A549 (cell line): Measurements from ENCODE around the gene GRIN2B. TPM values are rescaled to one million over a fixed set of nuclear protein-coding genes. Genes with fewer than 3 reads are reported as not detected.

Experiments used
- ATAC-seq, 2 experiments: fragments of 200-7000 bp in 1 of 2; fragments of >200 bp in 1 of 2; cut with Nextera tagmentation in 1 of 2; cut with Tn5 transposase in 1 of 2; 3 replicates each; pipeline versions ENCODE4 v1.8.0 to v1.9.1; 2018 to 2020; ENCODE audit warnings: mild to moderate bottlenecking in 1 of 2, moderate library complexity in 1 of 2
- CTCF ChIA-PET: fragments of 300-600 bp; sonication (Branson Sonifier 250); formaldehyde crosslinking; extraction: SDS; loops from one replicate; lab custom pipeline; 2021; ENCODE audit warnings: antibody characterized with exemption, inconsistent platforms; lab: Yijun Ruan, JAX
- POLR2A ChIA-PET: fragments of 350-600 bp; formaldehyde crosslinking; extraction: SDS; loops from one replicate; lab custom pipeline; 2021; ENCODE audit warnings: antibody characterized with exemption, inconsistent platforms; lab: Yijun Ruan, JAX
- DNase-seq, 2 experiments: peaks; one replicate each; pipeline versions ENCODE4 v3.0.0 to v3.0.0-alpha.2; 2011 to 2016; ENCODE audit warnings: low read depth in 1 of 2, low spot score in 1 of 2
- FAIRE-seq: peaks from 2 replicates; lab custom pipeline; 2011; peaks lifted over from hg19 to GRCh38; lab: Jason Lieb, UNC
- H3K27ac ChIP-seq, 2 experiments: fragments of >200 bp; sonication (Bioruptor Twin); formaldehyde crosslinking; 3 replicates each; pipeline ENCODE4 v1.5.1; 2016 to 2017
- H3K4me1 ChIP-seq: fragments of >200 bp; sonication (Bioruptor Twin); formaldehyde crosslinking; 3 replicates; pipeline ENCODE4 v1.6.1; 2016
- H3K4me2 ChIP-seq: fragments of >200 bp; sonication (Bioruptor Twin); formaldehyde crosslinking; 3 replicates; pipeline ENCODE4 v1.6.1; 2016
- H3K4me3 ChIP-seq: fragments of >200 bp; sonication (Bioruptor Twin); formaldehyde crosslinking; 3 replicates; pipeline ENCODE4 v1.5.1; 2016
- H3K9me3 ChIP-seq: fragments of >200 bp; sonication (Bioruptor Twin); formaldehyde crosslinking; 3 replicates; pipeline ENCODE4 v1.6.1; 2016
- ATOH8 ChIP-seq: fragments of 250-450 bp; sonication (Bioruptor Pico); IDR thresholded peaks from 2 replicates; pipeline ENCODE4 v1.5.0; 2020; ENCODE audit warnings: low read depth, mild to moderate bottlenecking, moderate library complexity
- BCL3 ChIP-seq: fragments of >200 bp; sonication (Bioruptor Twin); formaldehyde crosslinking; IDR thresholded peaks from 3 replicates; pipeline ENCODE4 v1.6.1; 2016
- BHLHE40 ChIP-seq: IDR thresholded peaks from 2 replicates; pipeline ENCODE4 v1.6.1; 2012; ENCODE audit warnings: low read depth, low read length, inconsistent platforms
- CHD2 ChIP-seq: fragments of 150-350 bp; IDR thresholded peaks from 2 replicates; pipeline ENCODE4 v1.6.1; 2014; ENCODE audit warnings: low read length; ENCODE audit not compliant: partially characterized antibody
- E2F6 ChIP-seq: IDR thresholded peaks from 2 replicates; pipeline ENCODE4 v1.6.1; 2012; ENCODE audit warnings: low read depth, borderline replicate concordance
- EHMT2 ChIP-seq: fragments of 200-600 bp; sonication (generic); IDR thresholded peaks from 2 replicates; pipeline ENCODE4 v1.6.1; 2016; ENCODE audit warnings: antibody characterized with exemption, low read depth, mild to moderate bottlenecking, moderate library complexity
- ELK1 ChIP-seq: fragments of 150-350 bp; IDR thresholded peaks from 2 replicates; pipeline ENCODE4 v1.6.1; 2014; ENCODE audit warnings: low read depth, mild to moderate bottlenecking, low read length
- FOXS1 ChIP-seq: fragments of 250-450 bp; sonication (Bioruptor Pico); IDR thresholded peaks from 2 replicates; pipeline ENCODE4 v1.5.0; 2020; ENCODE audit warnings: mild to moderate bottlenecking, moderate library complexity
- HES2 ChIP-seq: fragments of >200 bp; sonication (Bioruptor Twin); formaldehyde crosslinking; IDR thresholded peaks from 2 replicates; pipeline ENCODE4 v1.6.1; 2016
- HEYL ChIP-seq: fragments of 250-450 bp; sonication (Bioruptor Pico); IDR thresholded peaks from 2 replicates; pipeline ENCODE4 v1.8.0; 2021; ENCODE audit warnings: mild to moderate bottlenecking, moderate library complexity
- HMGXB4 ChIP-seq: fragments of 250-450 bp; sonication (Bioruptor Pico); IDR thresholded peaks from 2 replicates; pipeline ENCODE4 v1.5.0; 2021; ENCODE audit warnings: mild to moderate bottlenecking, moderate library complexity, borderline replicate concordance
- HOXB5 ChIP-seq: fragments of 250-450 bp; sonication (Bioruptor Pico); IDR thresholded peaks from 2 replicates; pipeline ENCODE4 v1.5.0; 2020; ENCODE audit warnings: mild to moderate bottlenecking, moderate library complexity
- JUN ChIP-seq, 2 experiments: fragments of >200 bp; sonication (Bioruptor Twin); formaldehyde crosslinking; IDR thresholded peaks; 2 replicates in 1 of 2; 3 replicates in 1 of 2; pipeline ENCODE4 v1.6.1; 2016 to 2017
- KDM1A ChIP-seq: fragments of 200-600 bp; sonication (generic); IDR thresholded peaks from 2 replicates; pipeline ENCODE4 v1.6.1; 2016; ENCODE audit warnings: low read depth, mild to moderate bottlenecking
- MAFK ChIP-seq: fragments of 450-650 bp; IDR thresholded peaks from 2 replicates; pipeline ENCODE4 v1.6.1; 2014; ENCODE audit not compliant: partially characterized antibody
- MAX ChIP-seq: IDR thresholded peaks from 2 replicates; pipeline ENCODE4 v1.6.1; 2012
- NFE2L2 ChIP-seq: fragments of 150-350 bp; conservative IDR thresholded peaks from 2 replicates; pipeline ENCODE4 v1.6.1; 2014; ENCODE audit warnings: low read length
- NR3C1 ChIP-seq: fragments of >200 bp; sonication (Bioruptor Twin); formaldehyde crosslinking; IDR thresholded peaks from 3 replicates; pipeline ENCODE4 v1.6.1; 2017
- PBX3 ChIP-seq: IDR thresholded peaks from 2 replicates; pipeline ENCODE4 v1.6.1; 2012
- RARB ChIP-seq: fragments of 250-450 bp; sonication (Bioruptor Pico); IDR thresholded peaks from 2 replicates; pipeline ENCODE4 v1.8.0; 2021; ENCODE audit warnings: mild to moderate bottlenecking, moderate library complexity
- REST ChIP-seq: fragments of 200-600 bp; sonication (generic); IDR thresholded peaks from 2 replicates; pipeline ENCODE4 v1.6.1; 2016; ENCODE audit warnings: antibody characterized with exemption, mild to moderate bottlenecking, moderate library complexity
- ZC3H11A ChIP-seq: fragments of 450-650 bp; IDR thresholded peaks from 2 replicates; pipeline ENCODE4 v1.6.1; 2014; ENCODE audit warnings: antibody characterized with exemption, mild to moderate bottlenecking
- ZFP36 ChIP-seq: fragments of 450-650 bp; IDR thresholded peaks from 2 replicates; pipeline ENCODE4 v1.6.1; 2014; ENCODE audit warnings: borderline replicate concordance; ENCODE audit not compliant: partially characterized antibody
- ZSCAN20 ChIP-seq: fragments of 250-450 bp; sonication (Bioruptor Pico); IDR thresholded peaks from 2 replicates; pipeline ENCODE4 v1.8.0; 2022; ENCODE audit warnings: mild to moderate bottlenecking, moderate library complexity
- WGBS: methylation state at CpG from one replicate; pipeline ENCODE4 v1.1.6; 2017; ENCODE audit errors: missing lambda C conversion rate; 5-methylcytosine and 5-hydroxymethylcytosine counted together
- polyA plus RNA-seq, 4 experiments: library from polyadenylated mRNA; depleted of rRNA in 3 of 4; stranded (reverse); fragments of >200 nt; fragmentation: RNase III in 1 of 4; extraction: RNeasy Plus Mini Kit Qiagen cat#74134 plus additional on column Dnase treatment in 1 of 4; gene quantifications; 2 replicates in 3 of 4; 3 replicates in 1 of 4; pipeline ENCODE4 v1.2.3, GENCODE V29; 2011 to 2017

The GRIN2B gene
- polyA plus RNA-seq, 2 of the 4 experiments (the other 2 are of a cell fraction) = 2.4 to 3.2 TPM

GRCh38 chr12:14018080-14018479 is 36.7 kb upstream of the GRIN2B start:
- Histone ChIP-seq H3K4me3 (no peak overlapping the region), H3K4me1 (no peaks in the 10 kb centered on the region), H3K9me3 (no peaks in the 10 kb centered on the region), H3K4me2 (no peak overlapping the region), H3K27ac (no peak overlapping the region)
- POLR2A ChIA-PET = no interaction called here
- FAIRE-seq (no peak), ATAC-seq (no peak), DNase-seq (no peak)
- 39% methylated on average over 2 of the region's 2 CpGs for WGBS
- CTCF ChIA-PET = interaction anchor here (1.4 kb wide), 1 partner anchor 12 kb away, joined by 3 read pairs; no protein-coding TSS in a partner anchor
- TF ChIP-seq RARB (CRISPR knock-in tag) (no peak), MAFK (peak; percentile 81)

- ATAC-seq (no peak), DNase-seq (no peak), FAIRE-seq (no peak)
- ChIA-PET POLR2A (no interaction called here), CTCF (no interaction called here)
- Histone ChIP-seq H3K4me3 (no peak overlapping the region), H3K9me3 (no peaks in the 10 kb centered on the region), H3K4me1 (no peaks in the 10 kb centered on the region), H3K27ac (no peak overlapping the region), H3K4me2 (no peak overlapping the region)
- WGBS = 43% methylated on average over 1 of the region's 1 CpG
- TF ChIP-seq EHMT2 (no peak), MAX (no peak), HOXB5 (CRISPR knock-in tag) (no peak), ZC3H11A (no peak), KDM1A (no peak), MAFK (no peak), REST (no peak), HES2 (no peak), FOXS1 (no peak), HMGXB4 (CRISPR knock-in tag) (no peak)
Measured at GRCh38 chr12:14010989-14011388, 29.6 kb upstream of the GRIN2B start.

- no peak overlapping the region for H3K4me3 ChIP-seq
- POLR2A ChIA-PET = no interaction called here
- ATAC-seq (no peak), DNase-seq (no peak), FAIRE-seq (no peak)
- peaks cover 3% of the 10 kb centered on the region; the same call in 1 of the 3 replicates for H3K9me3 ChIP-seq
- no peak overlapping the region for H3K4me2 ChIP-seq
- 16% methylated on average over 2 of the region's 2 CpGs for WGBS
- H3K4me1 ChIP-seq = no peaks in the 10 kb centered on the region
- H3K27ac ChIP-seq = no peak overlapping the region
- CTCF ChIA-PET = no interaction called here
- TF ChIP-seq NR3C1 (no peak), CHD2 (no peak), BHLHE40 (no peak), NFE2L2 (no peak), ZFP36 (no peak), HEYL (CRISPR knock-in tag) (no peak), ZSCAN20 (CRISPR knock-in tag) (no peak), ELK1 (no peak), JUN (IDR thresholded peaks at IDR 0.05) (no peak), BCL3 (no peak), E2F6 (no peak), PBX3 (no peak), ATOH8 (CRISPR knock-in tag) (no peak)
Measured at GRCh38 chr12:14007639-14008038, 26.2 kb upstream of the GRIN2B start.
